Mesendoderm (in vitro differentiated cells): ENCODE results near the gene BDNF. TPM values are rescaled to one million over a fixed set of nuclear protein-coding genes. Genes with fewer than 3 reads are reported as not detected.
A peak's percentile ranks its signal among the peaks of the same experiment; 100 is the strongest.
"Not testable (repeated sequence)": the region's sequence is repeated elsewhere in the genome, so short reads cannot be mapped to it uniquely, and the experiment has no call there.

Experiments
- DNase-seq: peaks from one replicate; pipeline ENCODE4 v3.0.0; 2013
- H2AK5ac ChIP-seq: 2 replicates; pipeline ENCODE4 v1.6.1; 2013; ENCODE audit warnings: low read length, inconsistent platforms
- H2BK120ac ChIP-seq: 2 replicates; pipeline ENCODE4 v1.6.1; 2013; ENCODE audit warnings: low read depth, mild to moderate bottlenecking, low read length, moderate library complexity, mixed read lengths
- H2BK15ac ChIP-seq: replicated peaks from 2 replicates; pipeline ENCODE4 v1.6.1; 2013; ENCODE audit warnings: low read depth, mild to moderate bottlenecking, moderate library complexity
- H2BK5ac ChIP-seq: 2 replicates; pipeline ENCODE4 v1.6.1; 2013; ENCODE audit warnings: low read length, inconsistent platforms
- H3K18ac ChIP-seq: 2 replicates; pipeline ENCODE4 v1.6.1; 2013; ENCODE audit warnings: mild to moderate bottlenecking, low read length, mixed read lengths
- H3K23ac ChIP-seq: one replicate; pipeline ENCODE4 v1.6.1; 2013; ENCODE audit warnings: low read length
- H3K27ac ChIP-seq: 2 replicates; pipeline ENCODE4 v1.5.1; 2013; ENCODE audit warnings: low read depth, mild to moderate bottlenecking, inconsistent platforms, low read length, moderate library complexity
- H3K27me3 ChIP-seq: 2 replicates; pipeline ENCODE4 v1.6.1; 2013; ENCODE audit warnings: low read length, control low read depth, mild to moderate bottlenecking, inconsistent platforms; ENCODE audit not compliant: insufficient read depth, poor library complexity
- H3K36me3 ChIP-seq: 2 replicates; pipeline ENCODE4 v1.6.1; 2013; ENCODE audit warnings: low read length, inconsistent platforms; ENCODE audit not compliant: control insufficient read depth, insufficient read depth
- H3K4ac ChIP-seq: one replicate; pipeline ENCODE4 v1.6.1; 2013; ENCODE audit warnings: low read depth, mild to moderate bottlenecking, low read length, moderate library complexity
- H3K4me1 ChIP-seq: 2 replicates; pipeline ENCODE4 v1.6.1; 2013; ENCODE audit warnings: low read depth, low read length, inconsistent platforms; ENCODE audit not compliant: control insufficient read depth
- H3K4me2 ChIP-seq: 2 replicates; pipeline ENCODE4 v1.6.1; 2013; ENCODE audit warnings: low read length
- H3K4me3 ChIP-seq: 2 replicates; pipeline ENCODE4 v1.5.1; 2013; ENCODE audit warnings: mild to moderate bottlenecking, low read length
- H3K56ac ChIP-seq: one replicate; pipeline ENCODE4 v1.6.1; 2013; ENCODE audit warnings: low read length
- H3K79me1 ChIP-seq: 2 replicates; pipeline ENCODE4 v1.6.1; 2013; ENCODE audit warnings: low read length, inconsistent platforms
- H3K79me2 ChIP-seq: 2 replicates; pipeline ENCODE4 v1.6.1; 2013; ENCODE audit warnings: mild to moderate bottlenecking, low read length; ENCODE audit not compliant: control insufficient read depth, insufficient read depth
- H3K9ac ChIP-seq: 2 replicates; pipeline ENCODE4 v1.6.1; 2013; ENCODE audit warnings: low read length, inconsistent platforms
- H4K5ac ChIP-seq: one replicate; pipeline ENCODE4 v1.6.1; 2013; ENCODE audit warnings: low read length
- H4K8ac ChIP-seq: one replicate; pipeline ENCODE4 v1.6.1; 2013; ENCODE audit warnings: low read depth, mild to moderate bottlenecking, control low read depth, low read length, moderate library complexity
- WGBS: extraction: QIAGEN DNeasy Blood & Tissue Kit; methylation state at CpG from one replicate; pipeline ENCODE4 v1.1.7; 2013; ENCODE audit warnings: low lambda C conversion rate, missing lambda C conversion rate; ENCODE audit not compliant: insufficient coverage; ENCODE audit errors: extremely low coverage; 5-methylcytosine and 5-hydroxymethylcytosine counted together
- polyA plus RNA-seq, 2 experiments: library from polyadenylated mRNA; stranded (reverse); fragments of 200-250 nt; gene quantifications; one replicate each; pipeline ENCODE4 v1.2.3, GENCODE V29; 2013

BDNF gene
- polyA plus RNA-seq (2013, experiment 1 of 2): 0.90 TPM
- polyA plus RNA-seq (2013, experiment 2 of 2): 1.2 TPM

- Histone ChIP-seq H3K18ac (peak within 1 kb of the TSS; percentile 86), H3K4me2 (peak within 1 kb of the TSS; percentile 98), H2BK120ac (no peak within 1 kb of the TSS), H3K4me3 (peak within 1 kb of the TSS; percentile 63), H4K5ac (no peak within 1 kb of the TSS), H2AK5ac (no peak within 1 kb of the TSS), H3K4me1 (peaks cover 2% of the 10 kb centered on the region), H2BK15ac (no peak within 1 kb of the TSS), H4K8ac (no peak within 1 kb of the TSS), H3K4ac (no peak within 1 kb of the TSS), H3K27ac (no peak within 1 kb of the TSS), H3K23ac (no peak within 1 kb of the TSS), H3K9ac (peak within 1 kb of the TSS; percentile 59), H3K27me3 (peaks cover 9% of the 10 kb centered on the region), H3K79me2 (no peaks in the 10 kb centered on the region), H3K36me3 (no peaks in the 10 kb centered on the region), H3K79me1 (no peaks in the 10 kb centered on the region), H3K56ac (peak within 1 kb of the TSS; percentile 78), H2BK5ac (no peak within 1 kb of the TSS)
- DNase-seq: peak; percentile 59
- WGBS: no CpG with 5 or more reads among the region's 92 CpGs
Measured at GRCh38 chr11:27700351-27701301, at the start of gene BDNF. TSS of gene BDNF (minus strand) at chr11:27700455. CDS start at chr11:27658564, 41,891 bp downstream.

- no peak overlapping the region for H3K9ac ChIP-seq
- H2BK5ac ChIP-seq: no peak overlapping the region
- H3K4me1 ChIP-seq: no peaks in the 10 kb centered on the region
- H3K56ac ChIP-seq: no peak overlapping the region
- H2AK5ac ChIP-seq: no peak overlapping the region
- no peaks in the 10 kb centered on the region for H3K36me3 ChIP-seq
- no peak overlapping the region for H4K8ac ChIP-seq
- H4K5ac ChIP-seq: no peak overlapping the region
- no peaks in the 10 kb centered on the region for H3K79me2 ChIP-seq
- no peak overlapping the region for H2BK15ac ChIP-seq
- no peak overlapping the region for H3K4me2 ChIP-seq
- no peak overlapping the region for H2BK120ac ChIP-seq
- no peaks in the 10 kb centered on the region for H3K27me3 ChIP-seq
- no CpG with 5 or more reads among the region's 7 CpGs for WGBS
- no peak overlapping the region for H3K4me3 ChIP-seq
- H3K27ac ChIP-seq: no peak overlapping the region
- H3K4ac ChIP-seq: no peak overlapping the region
- no peak overlapping the region for H3K23ac ChIP-seq
- DNase-seq: no peak
- H3K79me1 ChIP-seq: no peaks in the 10 kb centered on the region
- H3K18ac ChIP-seq: no peak overlapping the region
Measured at GRCh38 chr11:27740362-27741013, 40.2 kb upstream of the BDNF start.

- Histone ChIP-seq H3K18ac (no peak overlapping the region), H2BK15ac (no peak overlapping the region), H2BK5ac (no peak overlapping the region), H4K5ac (no peak overlapping the region), H4K8ac (no peak overlapping the region), H3K36me3 (no peaks in the 10 kb centered on the region), H3K56ac (no peak overlapping the region), H3K4ac (no peak overlapping the region), H2AK5ac (no peak overlapping the region), H3K79me1 (no peaks in the 10 kb centered on the region), H3K23ac (no peak overlapping the region), H2BK120ac (no peak overlapping the region), H3K27ac (no peak overlapping the region), H3K4me3 (no peak overlapping the region), H3K9ac (no peak overlapping the region), H3K4me1 (no peaks in the 10 kb centered on the region), H3K4me2 (no peak overlapping the region), H3K27me3 (no peaks in the 10 kb centered on the region), H3K79me2 (no peaks in the 10 kb centered on the region)
- no peak for DNase-seq
- WGBS: no CpG with 5 or more reads among the region's 1 CpG
Measured at GRCh38 chr11:27735281-27735680, 35.0 kb upstream of the BDNF start.

- H3K79me2 ChIP-seq, DNase-seq, H3K27ac ChIP-seq, H3K4me1 ChIP-seq, H3K56ac ChIP-seq, H3K79me1 ChIP-seq, H2BK120ac ChIP-seq, H2AK5ac ChIP-seq, H3K36me3 ChIP-seq, H2BK15ac ChIP-seq, H2BK5ac ChIP-seq, H3K4ac ChIP-seq, H3K4me3 ChIP-seq, H4K5ac ChIP-seq, H3K4me2 ChIP-seq, H3K27me3 ChIP-seq, H3K23ac ChIP-seq, H4K8ac ChIP-seq, H3K9ac ChIP-seq, H3K18ac ChIP-seq: not testable (repeated sequence)
- WGBS: no CpG with 5 or more reads among the region's 7 CpGs
Measured at GRCh38 chr11:27731803-27732202, 31.5 kb upstream of the BDNF start.

- no peak overlapping the region for H2BK120ac ChIP-seq
- H3K4me2 ChIP-seq: no peak overlapping the region
- no peak overlapping the region for H3K9ac ChIP-seq
- no peaks in the 10 kb centered on the region for H3K4me1 ChIP-seq
- no peak overlapping the region for H2BK5ac ChIP-seq
- no peak overlapping the region for H4K5ac ChIP-seq
- no peak overlapping the region for H3K27ac ChIP-seq
- H4K8ac ChIP-seq: no peak overlapping the region
- no peak overlapping the region for H3K4me3 ChIP-seq
- no CpG with 5 or more reads among the region's 1 CpG for WGBS
- H3K56ac ChIP-seq: no peak overlapping the region
- H3K23ac ChIP-seq: no peak overlapping the region
- H2AK5ac ChIP-seq: no peak overlapping the region
- H3K4ac ChIP-seq: no peak overlapping the region
- no peaks in the 10 kb centered on the region for H3K36me3 ChIP-seq
- H2BK15ac ChIP-seq: no peak overlapping the region
- H3K27me3 ChIP-seq: peaks cover 5% of the 10 kb centered on the region
- no peak overlapping the region for H3K18ac ChIP-seq
- DNase-seq: no peak
- no peaks in the 10 kb centered on the region for H3K79me2 ChIP-seq
- H3K79me1 ChIP-seq: no peaks in the 10 kb centered on the region
Measured at GRCh38 chr11:27726981-27727380, 26.7 kb upstream of the BDNF start.
